GM18951 (cell line): ENCODE measurements around the gene PGLYRP2.

Experiments
- POLR2A ChIP-seq: IDR thresholded peaks from 4 replicates; pipeline ENCODE4 v1.6.1; 2011; ENCODE audit warnings: mild to moderate bottlenecking; ENCODE audit not compliant: insufficient read length, insufficient read depth; ENCODE audit errors: extremely low read depth
- in situ Hi-C: fragments of 300-500 bp; cut with MboI; formaldehyde crosslinking; loops from one replicate; pipeline ENCODE4 v1.12.0; 2022; ENCODE audit warnings: low sequenced_read_pairs, mixed read lengths, inconsistent platforms; ENCODE audit not compliant: unreplicated experiment

Gene PGLYRP2

GRCh38 chr19:15444505-15445226 lies 34.6 kb downstream of the PGLYRP2 start:
- in situ Hi-C loops = no loop called here
- no peak for TF ChIP-seq POLR2A

DNA sequence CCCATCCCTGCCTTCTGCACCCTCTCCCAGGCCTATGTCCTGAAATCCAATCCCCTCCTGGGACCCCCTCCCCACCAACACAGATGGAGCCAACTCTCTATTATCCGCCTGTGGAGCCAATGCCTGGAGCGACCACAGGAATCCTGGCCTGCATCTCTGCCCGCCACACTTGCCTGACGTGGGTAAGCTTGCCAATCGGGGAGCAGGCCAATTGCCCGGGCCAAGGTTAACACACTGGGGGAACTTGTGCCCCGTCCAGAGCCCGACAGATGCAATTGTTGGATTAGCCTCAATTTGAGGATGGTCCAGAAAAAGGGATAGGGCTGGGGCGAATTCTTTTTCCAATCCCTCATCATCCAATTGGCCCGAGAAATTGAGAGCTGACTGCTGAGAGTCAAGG lies 35.5 kb downstream of the PGLYRP2 start:
- TF ChIP-seq POLR2A = no peak
- in situ Hi-C loops = no loop called here

DNA sequence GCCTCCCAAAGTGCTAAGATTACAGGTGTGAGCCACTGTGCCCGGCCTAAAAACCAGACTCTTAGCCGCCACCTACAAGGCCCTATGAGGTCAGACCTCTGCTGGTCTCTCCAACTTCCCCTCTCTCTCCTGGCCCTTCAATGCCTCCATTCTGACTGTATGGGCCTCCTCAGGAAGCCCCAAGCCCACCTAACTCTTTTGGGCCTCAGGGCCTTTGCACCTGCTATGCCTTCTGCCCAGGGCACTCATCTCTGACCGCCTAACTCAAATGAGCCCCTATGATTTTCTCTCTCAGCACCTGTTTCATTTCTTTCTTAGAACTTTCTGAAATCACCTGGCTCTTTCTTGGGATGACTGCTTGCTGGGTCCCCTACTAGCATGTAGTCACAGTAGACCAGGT lies 36.0 kb downstream of the PGLYRP2 start:
- in situ Hi-C loops = no loop called here
- TF ChIP-seq POLR2A = no peak

GRCh38 chr19:15442142-15442920 lies 37.0 kb downstream of the PGLYRP2 start:
- in situ Hi-C loops = no loop called here
- TF ChIP-seq POLR2A = no peak

DNA sequence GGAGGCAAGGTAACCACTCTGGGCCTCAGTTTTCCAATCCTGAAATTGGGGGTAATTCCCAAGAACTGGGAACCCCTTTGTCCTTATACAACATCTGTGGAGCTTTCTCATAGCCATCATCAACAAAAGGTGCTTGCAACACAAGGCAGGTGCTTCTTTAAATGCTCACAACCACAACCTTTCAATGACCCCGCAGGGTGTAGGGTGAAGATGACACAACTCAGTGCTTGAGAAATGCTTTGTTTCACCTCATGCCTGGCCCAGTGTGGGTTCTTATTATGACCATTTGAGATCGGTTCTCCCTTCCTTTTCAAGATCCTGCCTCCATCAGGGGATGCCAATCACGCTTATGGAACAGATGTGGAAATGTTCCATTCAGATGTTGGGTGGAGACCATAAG lies 38.0 kb downstream of the PGLYRP2 start:
- in situ Hi-C loops = no loop called here
- no peak for TF ChIP-seq POLR2A

GRCh38 chr19:15439821-15440641 lies 39.3 kb downstream of the PGLYRP2 start:
- no peak for TF ChIP-seq POLR2A
- in situ Hi-C loops = no loop called here

GRCh38 chr19:15439078-15439799 lies 40.1 kb downstream of the PGLYRP2 start:
- TF ChIP-seq POLR2A = no peak
- in situ Hi-C loops = no loop called here

GRCh38 chr19:15438577-15438976 lies 40.7 kb downstream of the PGLYRP2 start:
- no peak for TF ChIP-seq POLR2A
- in situ Hi-C loops = no loop called here

DNA sequence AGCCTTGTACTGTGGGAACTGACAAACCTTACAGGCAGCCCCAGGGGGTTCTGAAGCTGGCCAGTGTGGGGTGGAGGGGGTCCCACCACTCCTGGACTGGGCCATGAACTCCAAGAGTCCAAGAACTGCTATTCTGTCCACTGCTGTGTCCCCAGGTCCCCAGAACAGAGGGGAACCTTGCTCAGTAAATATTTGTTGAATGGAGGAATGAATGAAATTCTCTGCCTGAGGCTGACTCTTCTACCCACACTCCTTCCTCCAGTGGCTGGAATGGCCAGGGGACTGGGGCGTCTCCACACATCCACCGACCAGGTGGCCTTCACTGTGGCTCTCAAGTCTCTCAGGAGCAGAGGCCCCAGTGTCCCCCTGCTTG lies 41.2 kb downstream of the PGLYRP2 start:
- no peak for TF ChIP-seq POLR2A
- in situ Hi-C loops = no loop called here

DNA sequence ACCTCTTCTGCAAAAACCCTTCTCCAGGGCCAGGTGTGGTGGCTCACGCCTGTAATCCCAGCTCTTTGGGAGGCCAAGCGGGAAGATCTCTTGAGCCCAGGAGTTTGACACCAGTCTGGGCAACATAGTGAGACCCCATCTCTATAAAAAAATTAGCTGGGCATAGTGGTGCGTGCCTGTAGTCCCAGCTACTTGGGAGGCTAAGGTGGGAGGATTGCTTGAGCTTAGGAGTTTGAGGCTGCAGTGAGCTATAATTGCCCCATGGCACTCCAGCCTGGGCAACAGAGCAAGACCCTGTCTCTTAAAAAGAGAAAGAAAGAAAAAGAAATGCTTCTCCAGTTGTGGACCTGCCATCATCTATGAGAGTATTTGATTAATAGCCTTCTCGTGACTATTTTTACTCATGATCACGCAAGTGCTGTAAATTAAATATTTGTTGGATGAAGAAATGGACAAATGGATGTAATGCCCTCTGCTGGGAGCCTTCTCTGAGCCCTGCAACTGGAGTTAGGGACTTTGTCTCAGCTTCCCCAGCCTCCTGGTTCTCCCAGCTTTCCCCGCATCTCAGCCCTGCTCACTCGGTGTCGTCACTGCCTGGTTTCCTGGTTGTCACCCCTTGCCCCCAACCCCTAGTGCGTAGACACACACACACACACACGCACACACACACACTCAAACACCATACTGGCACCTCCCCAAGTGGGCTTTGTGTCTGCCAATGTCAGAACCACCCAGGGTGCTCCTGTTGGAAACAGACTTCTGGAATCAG lies 41.8 kb downstream of the PGLYRP2 start:
- in situ Hi-C loops = no loop called here
- no peak for TF ChIP-seq POLR2A

- in situ Hi-C loops = no loop called here
These were observed 42.5 kb downstream of the PGLYRP2 start for GRCh38 chr19:15436826-15437110.

DNA sequence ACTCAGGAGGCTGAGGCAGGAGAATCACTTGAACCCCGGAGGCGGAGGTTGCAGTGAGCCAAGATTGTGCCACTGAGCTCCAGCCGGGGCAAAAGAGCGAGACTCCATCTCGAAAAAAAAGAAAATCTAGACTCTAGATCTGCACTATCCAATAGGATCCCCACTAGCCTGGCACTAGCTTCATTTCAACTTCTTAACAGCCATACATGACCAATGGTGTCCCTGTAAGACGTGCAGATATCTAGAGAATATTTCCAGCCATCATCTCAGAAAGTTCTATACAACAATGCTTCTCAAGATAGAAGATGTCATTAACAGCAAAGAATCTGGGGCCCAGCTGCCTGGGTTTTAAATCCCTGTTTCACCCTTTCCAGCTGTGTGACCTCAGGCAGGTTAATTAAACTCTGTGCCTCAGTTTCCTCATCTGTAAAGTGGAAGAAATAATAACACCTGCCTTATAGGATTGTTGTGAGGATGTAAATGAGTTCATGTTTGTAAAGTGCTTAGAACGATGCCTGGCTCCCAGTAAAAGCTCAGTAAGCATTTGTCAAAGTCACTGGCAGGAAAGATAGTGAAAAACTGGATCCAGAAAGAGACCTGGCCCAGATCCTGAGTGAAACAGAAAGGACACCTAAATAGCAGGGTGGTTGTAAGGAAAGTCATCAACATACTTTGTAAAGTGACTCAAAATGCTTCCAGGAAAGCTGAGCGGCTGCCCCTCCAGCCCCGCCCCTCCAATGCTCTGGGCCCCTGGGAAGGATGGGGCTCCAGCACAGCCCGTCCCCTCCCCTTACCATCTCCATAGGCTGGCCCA lies 43.1 kb downstream of the PGLYRP2 start:
- in situ Hi-C loops = no loop called here
- TF ChIP-seq POLR2A = no peak

More at GRCh38 chr19:15436826-15437110, 42.5 kb downstream of the PGLYRP2 start:
- no peak for TF ChIP-seq POLR2A
